Small intestine (tissue), 7 donors: ENCODE measurements around the gene SOX14. TPM values are rescaled to one million over a fixed set of nuclear protein-coding genes. Genes with fewer than 3 reads are reported as not detected.

ENCODE experiments used
- DNase-seq, 2 donors: peaks; one replicate each; pipeline versions ENCODE4 v3.0.0 to v3.0.0-alpha.2; 2013
- FAIRE-seq: peaks from 2 replicates; lab custom pipeline; 2012; peaks lifted over from hg19 to GRCh38; lab: Jason Lieb, UNC
- H3K27ac ChIP-seq, 3 donors: one replicate each; pipeline ENCODE4 v1.5.1; 2013; ENCODE audit warnings: low read length in 2 of 3, mild to moderate bottlenecking in 2 of 3, control low read depth in 1 of 3, inconsistent platforms in 1 of 3, low read depth in 1 of 3, moderate library complexity in 1 of 3
- H3K27me3 ChIP-seq, 3 donors: one replicate each; pipeline ENCODE4 v1.6.1; 2013; ENCODE audit warnings: low read length in 3 of 3, inconsistent platforms in 1 of 3; ENCODE audit not compliant: control insufficient read depth in 3 of 3, insufficient read depth in 3 of 3
- H3K36me3 ChIP-seq, 3 donors: one replicate each; pipeline ENCODE4 v1.6.1; 2013; ENCODE audit warnings: low read length in 3 of 3, inconsistent platforms in 1 of 3, low read depth in 1 of 3, mild to moderate bottlenecking in 1 of 3, moderate library complexity in 1 of 3; ENCODE audit not compliant: control insufficient read depth in 3 of 3, insufficient read depth in 2 of 3
- H3K4me1 ChIP-seq, 3 donors: one replicate each; pipeline ENCODE4 v1.6.1; 2013; ENCODE audit warnings: low read length in 2 of 3, inconsistent platforms in 1 of 3, low read depth in 1 of 3, mild to moderate bottlenecking in 1 of 3, moderate library complexity in 1 of 3; ENCODE audit not compliant: control insufficient read depth in 3 of 3, insufficient read depth in 2 of 3
- H3K4me3 ChIP-seq, 3 donors: one replicate each; pipeline ENCODE4 v1.5.1; 2013; ENCODE audit warnings: low read length in 3 of 3, control low read depth in 1 of 3, inconsistent platforms in 1 of 3, low read depth in 1 of 3, mild to moderate bottlenecking in 1 of 3, moderate library complexity in 1 of 3
- H3K9me3 ChIP-seq, 2 donors: one replicate each; pipeline ENCODE4 v1.6.1; 2013; ENCODE audit warnings: low read depth in 1 of 2, low read length in 1 of 2; ENCODE audit not compliant: control insufficient read depth in 2 of 2, insufficient read depth in 1 of 2
- WGBS, 3 donors: extraction: QIAGEN DNeasy Blood & Tissue Kit; methylation state at CpG; one replicate each; pipeline ENCODE4 v1.1.7; 2013; 5-methylcytosine and 5-hydroxymethylcytosine counted together
- polyA plus RNA-seq, 4 donors: library from polyadenylated mRNA; stranded (reverse) in 3 of 4; unstranded in 1 of 4; fragments of 200-250 nt in 3 of 4; fragments of 120-200 nt in 1 of 4; gene quantifications; one replicate each; pipeline versions ENCODE4 v1.2.1 to v1.2.3, GENCODE V29; 2013
- donor health status: healthy with polysubstance abuse.
- donor health status: control.
- donor health status: control.
- donor health status: Bipolar disorder and iron deficiency.
- donor health status: healthy.

SOX14 gene
- polyA plus RNA-seq, 4 donors: not detected

DNA sequence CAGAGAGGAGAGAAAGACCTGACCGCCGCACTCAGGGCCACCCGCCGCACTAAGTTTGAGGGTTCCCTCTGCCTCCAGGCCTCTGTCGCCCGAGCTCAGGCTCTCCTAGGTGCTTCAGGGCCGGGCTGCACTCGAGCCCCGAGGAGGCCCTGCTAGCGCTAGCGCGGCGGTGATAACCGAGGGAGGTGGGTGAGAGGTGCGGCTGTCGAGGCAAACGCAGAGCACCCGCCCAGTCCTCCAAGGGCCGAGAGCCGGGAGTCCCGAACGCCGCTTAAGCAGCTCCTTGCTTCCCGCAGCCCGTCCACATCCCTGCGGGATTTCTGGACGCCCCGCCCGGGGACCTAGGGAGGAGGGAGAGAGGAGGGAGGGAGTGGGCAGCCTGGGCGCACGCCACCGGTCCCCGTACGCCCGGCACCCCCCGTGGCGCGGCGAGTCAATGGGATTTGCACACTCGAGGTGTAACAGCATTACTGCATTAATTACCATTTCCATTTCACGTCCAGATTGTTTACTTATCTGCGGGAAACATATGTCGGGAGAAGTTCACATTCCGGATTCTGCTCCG lies 6.8 kb downstream of the SOX14 start:
- DNase-seq (no peak), FAIRE-seq (no peak)
- H3K27ac ChIP-seq: no peak overlapping the region
- no peaks in the 10 kb centered on the region for H3K9me3 ChIP-seq
- 1 to 3% (median 2%) methylated on average over 45 of the region's 45 CpGs for WGBS, 3 donors
- peaks cover 5 to 80% (median 53%) of the 10 kb centered on the region in 3 donors for H3K27me3 ChIP-seq
- H3K4me3 ChIP-seq: peak overlapping the region in 1 of 3 donors; percentile 7
- no peaks in the 10 kb centered on the region for H3K36me3 ChIP-seq
- peaks cover 0 to 15% (median 6%) of the 10 kb centered on the region in 3 donors for H3K4me1 ChIP-seq

DNA sequence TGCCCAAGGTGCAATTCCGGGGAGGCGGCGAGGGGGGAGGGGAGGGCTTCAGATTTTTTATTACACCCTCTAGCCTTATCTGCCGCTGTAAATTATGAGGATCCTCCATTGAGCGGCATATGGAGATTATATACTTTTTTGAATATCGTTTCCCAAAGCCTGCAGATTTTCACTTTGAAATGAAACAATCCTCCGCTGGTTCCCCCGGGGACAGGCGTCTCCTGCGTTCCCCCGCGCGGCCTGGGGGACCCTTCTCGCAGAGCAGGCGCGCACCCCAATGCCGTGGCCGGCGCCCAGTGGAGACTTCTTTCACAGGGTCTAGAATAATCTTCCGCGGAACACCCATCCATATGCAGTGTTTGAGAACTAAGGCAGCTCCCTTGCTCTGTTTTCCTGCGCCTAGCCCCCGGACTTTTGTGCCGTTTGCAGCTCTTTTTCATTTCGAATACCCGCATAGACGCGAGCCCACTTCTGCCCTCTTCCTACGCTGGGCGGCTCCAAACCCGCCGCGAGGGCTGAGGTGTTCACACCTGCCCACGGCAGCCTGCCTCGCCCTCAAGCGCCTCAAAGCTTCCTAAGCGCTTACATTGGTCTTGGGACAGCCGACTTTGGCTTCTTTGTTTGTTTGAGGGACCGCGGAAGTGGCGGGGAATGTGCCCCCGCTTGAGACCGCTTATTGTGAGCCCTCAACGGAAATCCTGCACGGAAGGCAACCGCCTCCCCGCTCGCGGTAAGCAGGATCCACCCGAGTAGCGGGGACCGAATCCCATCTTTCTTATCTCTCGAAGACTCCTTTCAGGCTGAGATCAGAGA lies 7.5 kb downstream of the SOX14 start:
- Histone ChIP-seq H3K27me3 (peaks cover 5 to 77% (median 51%) of the 10 kb centered on the region in 3 donors), H3K36me3 (no peaks in the 10 kb centered on the region), H3K27ac (no peak overlapping the region), H3K4me1 (peaks cover 0 to 15% (median 6%) of the 10 kb centered on the region in 3 donors), H3K9me3 (no peaks in the 10 kb centered on the region), H3K4me3 (peak overlapping the region in 1 of 3 donors; percentile 15)
- DNase-seq (peak in 1 of 2 donors; percentile 6), FAIRE-seq (no peak)
- 2 to 8% (median 7%) methylated on average over 53 of the region's 53 CpGs for whole genome bisulfite sequencing, 3 donors

DNA sequence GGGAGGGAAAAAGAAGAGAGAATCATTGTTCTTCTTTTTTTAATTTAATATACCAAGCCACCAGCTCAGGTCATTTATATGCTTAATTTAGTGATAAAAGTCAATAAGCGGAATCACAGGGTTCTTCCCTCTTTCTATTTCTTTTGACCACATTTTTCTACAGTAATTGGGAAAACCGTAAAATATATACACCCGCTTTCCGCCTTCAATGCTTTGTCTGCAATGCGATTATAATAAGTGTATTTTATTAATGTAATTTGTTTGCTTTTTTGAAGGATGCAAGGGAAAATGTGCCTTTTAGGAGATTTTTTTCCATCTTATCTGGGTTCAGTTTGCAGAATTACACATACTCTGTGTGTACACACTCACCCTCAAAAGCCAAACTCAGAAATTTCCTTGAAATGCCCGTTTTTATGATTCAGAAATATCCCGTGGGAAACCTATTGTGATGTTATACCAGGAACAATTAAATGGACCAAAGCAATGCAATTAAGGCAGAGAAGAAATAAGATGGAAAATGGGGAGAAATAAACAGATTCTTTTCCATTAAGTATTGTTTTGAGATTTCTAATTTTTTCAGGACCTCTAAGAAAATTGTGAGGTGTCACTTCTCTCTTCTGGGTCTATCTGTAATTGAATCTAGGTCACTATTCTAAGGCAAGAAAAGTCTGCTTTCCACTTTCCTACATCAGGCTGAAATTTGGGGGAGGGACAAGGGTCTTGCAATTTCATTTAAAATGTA lies 8.3 kb downstream of the SOX14 start:
- peaks cover 5 to 72% (median 46%) of the 10 kb centered on the region in 3 donors for H3K27me3 ChIP-seq
- H3K27ac ChIP-seq: no peak overlapping the region
- no peaks in the 10 kb centered on the region for H3K36me3 ChIP-seq
- no peak for DNase-seq
- 13 to 17% (median 16%) methylated on average over 7 of the region's 7 CpGs for WGBS, 3 donors
- no peak overlapping the region for H3K4me3 ChIP-seq
- FAIRE-seq: no peak
- peaks cover 0 to 15% (median 6%) of the 10 kb centered on the region in 3 donors for H3K4me1 ChIP-seq
- H3K9me3 ChIP-seq: no peaks in the 10 kb centered on the region

DNA sequence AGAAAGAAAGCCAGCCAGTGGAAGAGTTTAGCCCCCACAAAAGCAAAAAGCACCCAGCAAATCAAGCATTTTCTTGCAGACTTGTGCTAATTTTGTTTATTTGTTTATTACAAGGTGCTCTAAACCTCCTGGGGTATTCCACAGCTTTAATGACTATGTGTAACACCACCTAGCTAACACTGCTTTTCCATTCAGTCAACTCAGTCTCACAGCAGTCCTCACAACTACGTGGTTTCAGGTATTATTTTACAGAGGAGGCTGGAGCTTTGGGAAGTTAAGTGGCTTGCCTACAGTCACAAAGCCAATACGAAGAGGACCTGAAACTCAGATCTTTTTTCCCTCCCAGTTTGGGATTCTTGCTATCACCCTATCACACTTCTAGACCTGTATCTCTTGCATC lies 14.8 kb downstream of the SOX14 start:
- H3K27me3 ChIP-seq: peaks cover 2 to 27% (median 8%) of the 10 kb centered on the region in 3 donors
- DNase-seq (no peak), FAIRE-seq (no peak)
- no peak overlapping the region for H3K4me3 ChIP-seq
- H3K9me3 ChIP-seq: no peaks in the 10 kb centered on the region
- H3K27ac ChIP-seq: no peak overlapping the region
- no peaks in the 10 kb centered on the region for H3K36me3 ChIP-seq
- 22 to 27% (median 26%) methylated on average over 2 of the region's 2 CpGs for WGBS, 3 donors
- no peaks in the 10 kb centered on the region for H3K4me1 ChIP-seq

DNA sequence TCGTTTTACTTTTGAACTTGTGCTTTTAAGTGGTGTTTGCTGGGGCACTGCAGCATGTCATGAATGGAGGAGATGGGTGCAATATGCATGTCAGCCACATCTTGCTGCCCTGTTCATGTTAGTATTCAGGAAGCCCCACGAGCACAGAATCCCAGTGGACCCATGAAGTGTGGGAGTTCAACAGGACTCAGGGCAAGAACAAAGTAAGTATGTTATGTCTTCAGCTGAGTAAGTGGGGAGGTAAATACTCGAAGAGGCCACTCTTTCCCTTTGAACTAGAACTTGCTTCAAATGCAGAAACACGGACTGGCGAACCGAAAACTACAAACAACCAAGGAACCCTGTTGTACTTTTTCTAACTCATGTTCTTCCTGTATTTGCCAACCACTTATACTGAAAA lies 23.4 kb downstream of the SOX14 start:
- Histone ChIP-seq H3K27ac (no peak overlapping the region), H3K9me3 (no peaks in the 10 kb centered on the region), H3K4me3 (no peak overlapping the region), H3K27me3 (no peaks in the 10 kb centered on the region), H3K36me3 (no peaks in the 10 kb centered on the region), H3K4me1 (no peaks in the 10 kb centered on the region)
- WGBS, 3 donors: 64 to 71% (median 68%) methylated on average over 6 of the region's 6 CpGs
- FAIRE-seq (no peak), DNase-seq (no peak)

DNA sequence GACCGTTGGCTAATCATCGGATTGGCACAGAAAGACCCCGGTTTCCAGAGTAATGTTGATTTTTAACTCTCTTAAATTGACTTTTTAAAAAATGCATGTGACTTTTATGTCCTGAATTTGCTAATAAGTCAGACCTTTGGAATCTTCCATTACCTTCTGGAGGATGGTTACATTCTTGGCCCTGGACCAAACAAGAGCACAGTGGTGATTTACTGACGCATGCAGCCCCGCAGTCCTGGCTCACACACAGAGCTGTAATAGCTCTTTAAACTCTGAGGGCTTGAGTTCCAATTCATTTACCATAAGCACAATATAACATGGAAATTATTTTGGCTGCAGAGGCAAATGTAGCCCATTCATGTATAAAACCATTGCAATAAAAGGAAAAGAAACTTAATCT lies 25.1 kb downstream of the SOX14 start:
- H3K27me3 ChIP-seq: no peaks in the 10 kb centered on the region
- no peaks in the 10 kb centered on the region for H3K4me1 ChIP-seq
- no peaks in the 10 kb centered on the region for H3K36me3 ChIP-seq
- H3K27ac ChIP-seq: no peak overlapping the region
- WGBS, 3 donors: 58 to 61% (median 59%) methylated on average over 5 of the region's 5 CpGs
- DNase-seq: no peak
- H3K4me3 ChIP-seq: no peak overlapping the region
- no peaks in the 10 kb centered on the region for H3K9me3 ChIP-seq
- no peak for FAIRE-seq

DNA sequence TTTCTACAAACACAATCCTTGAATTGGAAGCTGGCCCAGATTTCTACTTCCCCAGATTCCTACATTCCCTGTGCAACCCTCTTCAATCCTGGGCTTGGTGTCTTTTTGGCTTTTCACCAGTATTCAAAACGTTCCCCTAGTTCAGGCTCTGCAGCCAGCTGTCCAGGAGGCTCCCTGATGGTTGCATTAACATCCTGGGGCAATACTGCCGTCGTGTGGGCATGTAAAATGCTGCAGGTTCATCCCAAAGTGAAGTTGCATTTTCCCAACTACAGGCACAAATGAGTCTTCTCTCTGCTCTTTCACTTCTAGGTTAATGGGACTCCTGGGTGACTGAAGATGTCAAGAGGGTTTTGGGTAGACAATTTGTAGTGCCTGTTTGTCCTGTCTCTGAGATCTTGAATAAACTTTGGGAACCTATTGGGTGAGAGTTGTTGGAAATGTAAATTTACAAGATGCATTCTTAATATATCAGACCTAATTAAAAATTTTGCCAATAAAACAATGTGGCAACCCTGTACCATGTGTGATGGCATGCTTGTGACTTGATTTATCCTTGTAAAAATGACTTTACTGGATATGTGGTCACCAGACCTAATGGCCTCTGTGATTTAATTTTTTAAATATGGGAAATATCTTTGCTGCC lies 28.6 kb downstream of the SOX14 start:
- H3K4me3 ChIP-seq: no peak overlapping the region
- no peaks in the 10 kb centered on the region for H3K4me1 ChIP-seq
- no peaks in the 10 kb centered on the region for H3K36me3 ChIP-seq
- H3K27ac ChIP-seq: no peak overlapping the region
- no peak for FAIRE-seq
- H3K27me3 ChIP-seq: no peaks in the 10 kb centered on the region
- peak; percentile 6 to 30 for DNase-seq
- H3K9me3 ChIP-seq: no peaks in the 10 kb centered on the region
- 1 to 7% (median 2%) methylated on average over 3 of the region's 3 CpGs for WGBS, 3 donors

DNA sequence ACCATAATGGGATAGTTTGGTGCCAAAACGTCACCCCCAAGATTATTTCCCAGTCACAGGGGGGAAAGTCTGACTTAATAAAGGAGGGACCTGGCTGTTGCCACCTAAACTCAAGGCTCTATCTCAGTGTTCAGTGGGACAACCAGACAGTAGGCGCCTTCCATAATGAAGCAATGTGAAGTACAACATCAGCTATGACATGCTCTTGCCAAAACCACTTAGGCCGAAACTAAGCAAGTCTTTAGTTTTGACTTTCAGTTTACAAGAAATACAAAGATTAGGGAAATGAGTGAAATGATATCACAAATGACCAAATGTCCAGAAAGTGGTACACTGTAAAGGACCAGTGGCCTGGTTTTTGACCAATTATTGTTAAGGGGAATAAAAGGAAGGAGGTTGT lies 32.9 kb downstream of the SOX14 start:
- no peak overlapping the region for H3K4me3 ChIP-seq
- H3K27ac ChIP-seq: no peak overlapping the region
- DNase-seq (no peak), FAIRE-seq (no peak)
- no peaks in the 10 kb centered on the region for H3K4me1 ChIP-seq
- WGBS, 3 donors: 63 to 81% (median 73%) methylated on average over 3 of the region's 3 CpGs
- H3K9me3 ChIP-seq: no peaks in the 10 kb centered on the region
- no peaks in the 10 kb centered on the region for H3K27me3 ChIP-seq
- no peaks in the 10 kb centered on the region for H3K36me3 ChIP-seq
